ENCODE measurements around the gene DEPDC4. TPM values are rescaled to one million over a fixed set of nuclear protein-coding genes. Genes with fewer than 3 reads are reported as not detected.

Gene DEPDC4
- total and polyA plus RNA-seq, 10 of the 15 experiments (the other 5 are each of a cell fraction or from before 2014, with no cell fraction given), result 1.5 to 4.7 (median 2.2) TPM

GRCh38 chr12:100219328-100220109 lies 47.4 kb downstream of the DEPDC4 start (continued):
- TF ChIP-seq ZNF24 (IDR thresholded peaks at IDR 0.05) (no peak), RAD21 (IDR thresholded peaks at IDR 0.05; ENCODE audit: insufficient read depth, low read depth, low read length) (no peak)

- POLR2A ChIA-PET, result no interaction called here
- H3K36me3 ChIP-seq (ENCODE audit: control insufficient read depth in 2 of 2, insufficient read depth in 2 of 2, low read length in 1 of 2), result peaks cover 2 to 12% of the 10 kb centered on the region in 2 experiments; a peak in 3 of 4 replicates
- TF ChIP-seq MYB (IDR thresholded peaks at IDR 0.05; ENCODE audit: borderline replicate concordance, low read depth, low read length), result no peak
- TF ChIP-seq ZSCAN29 (IDR thresholded peaks at IDR 0.05), result no peak
- no peak for TF ChIP-seq PBX3 (IDR thresholded peaks at IDR 0.05; ENCODE audit: insufficient replicate concordance, low read depth, low read length)
- TF ChIP-seq JUND (IDR thresholded peaks at IDR 0.05; ENCODE audit: low read depth, low read length), result no peak
- TF ChIP-seq POLR2A (IDR thresholded peaks at IDR 0.05; ENCODE audit: low read depth, low read length), result no peak
- TF ChIP-seq SPI1 (IDR thresholded peaks at IDR 0.05; ENCODE audit: borderline replicate concordance, insufficient read depth, low read depth, low read length), result no peak
- no peak for TF ChIP-seq RCOR1 (conservative IDR thresholded peaks at IDR 0.05; ENCODE audit: low read depth, low read length)
- TF ChIP-seq SMAD1 (IDR thresholded peaks at IDR 0.05; ENCODE audit: low read depth, partially characterized antibody), result no peak
- no peak for TF ChIP-seq PKNOX1 (IDR thresholded peaks at IDR 0.05)
- TF ChIP-seq NR2C1 (IDR thresholded peaks at IDR 0.05), result no peak
- TF ChIP-seq MTA3 (IDR thresholded peaks at IDR 0.05; ENCODE audit: borderline replicate concordance, low read length), result no peak
- no peak for TF ChIP-seq BCLAF1 (IDR thresholded peaks at IDR 0.05)
- TF ChIP-seq ZZZ3 (IDR thresholded peaks at IDR 0.05; ENCODE audit: control insufficient read depth, insufficient read length, low read depth), result no peak
These were observed 50.5 kb downstream of the DEPDC4 start for GRCh38 chr12:100216337-100216736.

More at GRCh38 chr12:100216337-100216736, 50.5 kb downstream of the DEPDC4 start:
- CTCF ChIA-PET, result interaction anchor here (0.7 kb wide), 1 partner anchor 185 kb away, joined by 3 read pairs; no protein-coding TSS in a partner anchor
- H3K27ac ChIP-seq (ENCODE audit: control insufficient read depth, insufficient read depth), result no peak overlapping the region
- RAD21 ChIA-PET (ENCODE audit: unreplicated experiment), result no interaction called here
- no peak overlapping the region for H2AFZ ChIP-seq (ENCODE audit: control insufficient read depth, low read depth, low read length)
- FAIRE-seq (no peak), ATAC-seq (no peak), DNase-seq (ENCODE audit: low read depth, low spot score) (no peak)
- no TSS peak for BruUV-seq (replicated peaks)
- no peak overlapping the region for H3K9ac ChIP-seq (ENCODE audit: control insufficient read depth, insufficient read depth, low read length)
- H4K20me1 ChIP-seq (ENCODE audit: control insufficient read depth, insufficient read depth), result no peaks in the 10 kb centered on the region
- H3K4me3 ChIP-seq, result no peak overlapping the region
- H3K4me1 ChIP-seq (ENCODE audit: control insufficient read depth, insufficient read depth, low read length), result no peaks in the 10 kb centered on the region
- no peaks in the 10 kb centered on the region for H3K27me3 ChIP-seq (replicated peaks in 1 of 2; ENCODE audit: control insufficient read depth in 2 of 2, insufficient read depth in 2 of 2, low read length in 1 of 2)
- H3K79me2 ChIP-seq (ENCODE audit: control insufficient read depth, insufficient read depth, low read length), result no peaks in the 10 kb centered on the region
- H3K9me3 ChIP-seq (replicated peaks; ENCODE audit: control insufficient read depth, insufficient read depth, low read length), result no peaks in the 10 kb centered on the region
- in situ Hi-C loops (cut with MboI), result no loop called here
- intact Hi-C loops (cut with micrococcal nuclease; ENCODE audit: unreplicated experiment), result no loop called here
- SMC1A ChIA-PET (ENCODE audit: uncharacterized antibody, unreplicated experiment), result no interaction called here
- 100% methylated on average over 4 of the region's 4 CpGs for WGBS (ENCODE audit: insufficient coverage, insufficient replicate concordance, low lambda C conversion rate, missing lambda C conversion rate)
- H3K4me2 ChIP-seq (ENCODE audit: control insufficient read depth, insufficient read depth), result no peak overlapping the region
